Lower lobe of right lung (tissue), 2 donors: Measurements from ENCODE around the gene PIGU. TPM values are rescaled to one million over a fixed set of nuclear protein-coding genes. Genes with fewer than 3 reads are reported as not detected.

Source experiments
- ATAC-seq, 2 donors: fragments of 200-7000 bp; cut with Tn5 transposase; one replicate each; pipeline ENCODE4 v1.9.1; 2020 to 2022; ENCODE audit warnings: mild to moderate bottlenecking in 2 of 2, moderate library complexity in 2 of 2
- DNase-seq: peaks from one replicate; pipeline ENCODE4 v3.0.0-alpha.2; 2020
- H3K27ac ChIP-seq: fragments of 200-600 bp; one replicate; pipeline ENCODE4 v1.8.0; 2022
- H3K27me3 ChIP-seq: fragments of 200-600 bp; one replicate; pipeline ENCODE4 v1.8.0; 2022; ENCODE audit warnings: low read depth
- H3K36me3 ChIP-seq: fragments of 200-600 bp; one replicate; pipeline ENCODE4 v1.8.0; 2022; ENCODE audit warnings: mild to moderate bottlenecking
- H3K4me1 ChIP-seq: fragments of 200-600 bp; one replicate; pipeline ENCODE4 v1.8.0; 2022
- H3K4me3 ChIP-seq: fragments of 200-600 bp; one replicate; pipeline ENCODE4 v1.8.0; 2022; ENCODE audit warnings: mild to moderate bottlenecking
- H3K9me3 ChIP-seq: fragments of 200-600 bp; one replicate; pipeline ENCODE4 v1.8.0; 2022
- intact Hi-C: fragments of 100-400 bp; cut with DNase I; formaldehyde crosslinking; loops from one replicate; pipeline ENCODE4 v1.11.0; 2022
- total RNA-seq: library from RNA; stranded (reverse); fragmentation: NEBNext Ultra II Directional; extraction: Animal tissue kit (Norgen Biotek cat#: 25700); gene quantifications from one replicate; pipeline ENCODE4 v1.2.1, GENCODE V29; 2021
- TF ChIP-seq, protein P1 (sequence below): fragments of 200-600 bp; IDR thresholded peaks from one replicate; pipeline ENCODE4 v1.8.0; 2022; ENCODE audit warnings: antibody characterized with exemption, mild to moderate bottlenecking
- donor health status: DM: no; HTN: yes; CAD: no; lungs with severe emphysema.

PIGU gene
- total RNA-seq, 1 donor from 2014 or later, result 13.8 TPM

DNA sequence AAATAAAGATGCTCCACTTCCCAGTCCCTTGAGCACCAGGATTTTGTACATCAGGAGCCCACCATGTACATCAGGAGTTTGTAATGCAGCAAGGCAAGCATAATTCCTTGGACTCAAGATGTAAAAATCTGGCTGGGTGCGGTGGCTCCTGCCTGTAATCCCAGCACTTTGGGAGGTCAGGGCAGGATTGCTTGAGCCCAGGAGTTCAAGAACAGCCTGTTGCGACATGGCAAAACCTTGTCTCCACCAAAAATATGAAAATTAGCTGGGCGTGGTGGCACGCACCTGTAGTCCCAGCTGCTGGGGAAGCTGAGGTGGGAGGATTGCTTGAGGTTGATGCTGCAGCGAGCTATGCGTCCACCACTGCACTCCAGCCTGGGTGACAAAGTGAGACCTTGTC is 134.5 kb downstream of the PIGU start:
- Histone ChIP-seq H3K36me3 (peaks cover 48% of the 10 kb centered on the region), H3K4me1 (no peaks in the 10 kb centered on the region), H3K4me3 (no peak overlapping the region), H3K9me3 (no peaks in the 10 kb centered on the region), H3K27ac (no peak overlapping the region), H3K27me3 (no peaks in the 10 kb centered on the region)
- intact Hi-C loops, result no loop called here
- TF ChIP-seq, protein P1, sequence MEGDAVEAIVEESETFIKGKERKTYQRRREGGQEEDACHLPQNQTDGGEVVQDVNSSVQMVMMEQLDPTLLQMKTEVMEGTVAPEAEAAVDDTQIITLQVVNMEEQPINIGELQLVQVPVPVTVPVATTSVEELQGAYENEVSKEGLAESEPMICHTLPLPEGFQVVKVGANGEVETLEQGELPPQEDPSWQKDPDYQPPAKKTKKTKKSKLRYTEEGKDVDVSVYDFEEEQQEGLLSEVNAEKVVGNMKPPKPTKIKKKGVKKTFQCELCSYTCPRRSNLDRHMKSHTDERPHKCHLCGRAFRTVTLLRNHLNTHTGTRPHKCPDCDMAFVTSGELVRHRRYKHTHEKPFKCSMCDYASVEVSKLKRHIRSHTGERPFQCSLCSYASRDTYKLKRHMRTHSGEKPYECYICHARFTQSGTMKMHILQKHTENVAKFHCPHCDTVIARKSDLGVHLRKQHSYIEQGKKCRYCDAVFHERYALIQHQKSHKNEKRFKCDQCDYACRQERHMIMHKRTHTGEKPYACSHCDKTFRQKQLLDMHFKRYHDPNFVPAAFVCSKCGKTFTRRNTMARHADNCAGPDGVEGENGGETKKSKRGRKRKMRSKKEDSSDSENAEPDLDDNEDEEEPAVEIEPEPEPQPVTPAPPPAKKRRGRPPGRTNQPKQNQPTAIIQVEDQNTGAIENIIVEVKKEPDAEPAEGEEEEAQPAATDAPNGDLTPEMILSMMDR, result no peak
- no peak for ATAC-seq
- DNase-seq, result no peak

DNA sequence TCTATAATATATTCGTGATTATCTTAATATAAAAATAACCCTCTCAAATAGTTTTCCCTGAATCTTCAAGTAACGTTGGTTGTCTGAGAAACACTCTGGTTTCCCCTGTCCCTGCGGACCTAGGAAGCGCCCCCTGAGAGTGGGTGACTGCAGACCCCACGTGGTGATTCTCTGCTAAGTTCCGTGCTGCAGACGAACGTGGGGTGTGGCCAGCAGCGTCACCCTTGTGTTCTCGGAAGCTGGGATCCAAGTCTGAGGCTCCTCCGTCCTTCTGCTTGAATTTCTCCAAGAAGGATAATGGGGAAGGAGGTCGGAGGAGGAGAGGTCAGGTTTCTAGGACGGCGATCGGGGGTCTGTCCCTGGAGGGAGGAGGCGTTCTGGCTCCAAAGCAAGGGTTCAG is 135.0 kb downstream of the PIGU start:
- Histone ChIP-seq H3K36me3 (peaks cover 54% of the 10 kb centered on the region), H3K9me3 (no peaks in the 10 kb centered on the region), H3K4me1 (no peaks in the 10 kb centered on the region), H3K27me3 (no peaks in the 10 kb centered on the region), H3K4me3 (no peak overlapping the region), H3K27ac (no peak overlapping the region)
- intact Hi-C loops, result no loop called here
- ATAC-seq (no peak), DNase-seq (no peak)
- TF ChIP-seq, protein P1, result no peak

DNA sequence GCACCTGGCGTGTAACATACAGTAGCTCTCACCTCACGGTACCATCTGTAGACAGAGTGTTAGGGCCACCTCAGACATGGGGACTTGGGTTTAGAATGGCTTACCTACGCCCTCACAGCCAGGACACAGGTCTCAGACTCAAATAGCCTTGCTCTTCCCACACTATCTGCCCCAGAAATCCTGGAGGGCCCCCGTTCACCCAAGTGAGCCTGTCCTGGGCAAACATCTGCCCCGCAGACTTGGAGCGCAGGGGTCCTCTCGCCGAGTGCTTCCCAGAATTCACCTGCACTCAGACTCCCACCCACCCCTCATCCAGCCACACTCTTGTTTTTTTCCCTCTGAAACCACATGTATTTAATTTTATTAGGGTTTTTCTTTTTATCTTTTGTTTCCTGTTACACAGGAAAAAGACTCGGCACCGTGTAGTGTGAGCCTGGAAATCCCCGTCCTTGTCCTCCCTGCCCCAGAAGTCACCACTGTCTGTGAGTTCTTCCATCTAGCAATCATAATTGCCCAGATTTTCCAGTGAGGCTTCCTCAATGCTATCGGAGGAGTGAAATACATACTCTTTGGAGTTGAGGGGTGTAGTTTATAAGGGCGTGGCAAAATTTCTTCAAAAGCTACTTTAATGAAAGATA is 135.5 kb downstream of the PIGU start:
- H3K9me3 ChIP-seq, result no peaks in the 10 kb centered on the region
- intact Hi-C loops, result no loop called here
- H3K36me3 ChIP-seq, result peaks cover 59% of the 10 kb centered on the region
- H3K4me3 ChIP-seq, result no peak overlapping the region
- H3K4me1 ChIP-seq, result no peaks in the 10 kb centered on the region
- no peaks in the 10 kb centered on the region for H3K27me3 ChIP-seq
- H3K27ac ChIP-seq, result no peak overlapping the region
- TF ChIP-seq, protein P1, result no peak
- ATAC-seq (no peak), DNase-seq (no peak)

DNA sequence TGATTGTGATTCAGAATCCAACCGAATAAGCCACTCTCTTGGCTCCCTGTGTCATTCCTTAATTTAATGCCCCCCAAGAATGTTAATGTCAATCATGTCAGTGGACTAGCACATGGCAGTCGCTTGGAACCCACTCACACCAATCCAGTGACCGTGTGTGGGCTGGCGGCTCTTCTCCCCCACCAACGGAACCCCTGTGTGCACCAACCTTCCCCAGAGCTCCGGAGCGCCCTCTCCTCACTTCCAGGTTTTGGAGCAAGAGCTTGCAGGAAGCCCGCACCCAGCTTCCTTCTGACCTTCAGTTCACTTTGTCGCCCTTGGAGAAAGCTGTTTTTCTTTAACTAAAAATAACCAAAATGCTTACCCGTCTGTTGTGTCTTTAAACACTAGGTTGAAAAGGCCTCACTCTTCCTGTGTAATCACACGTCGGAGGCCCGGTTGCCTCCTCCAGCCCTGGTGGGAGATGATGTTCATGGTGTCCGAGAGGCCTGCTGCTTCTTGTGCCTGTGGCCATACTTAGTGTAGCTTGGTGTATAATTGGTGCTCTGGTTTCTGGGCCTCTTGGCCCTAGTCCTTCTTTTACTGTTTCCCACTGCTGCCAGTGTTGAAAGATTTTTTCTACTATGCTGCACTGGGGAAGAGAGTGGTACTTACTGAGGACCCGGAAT is 136.2 kb downstream of the PIGU start:
- Histone ChIP-seq H3K4me1 (no peaks in the 10 kb centered on the region), H3K9me3 (no peaks in the 10 kb centered on the region), H3K27ac (no peak overlapping the region), H3K36me3 (peaks cover 66% of the 10 kb centered on the region), H3K27me3 (no peaks in the 10 kb centered on the region), H3K4me3 (no peak overlapping the region)
- intact Hi-C loops, result no loop called here
- DNase-seq (no peak), ATAC-seq (no peak)
- TF ChIP-seq, protein P1, result no peak

DNA sequence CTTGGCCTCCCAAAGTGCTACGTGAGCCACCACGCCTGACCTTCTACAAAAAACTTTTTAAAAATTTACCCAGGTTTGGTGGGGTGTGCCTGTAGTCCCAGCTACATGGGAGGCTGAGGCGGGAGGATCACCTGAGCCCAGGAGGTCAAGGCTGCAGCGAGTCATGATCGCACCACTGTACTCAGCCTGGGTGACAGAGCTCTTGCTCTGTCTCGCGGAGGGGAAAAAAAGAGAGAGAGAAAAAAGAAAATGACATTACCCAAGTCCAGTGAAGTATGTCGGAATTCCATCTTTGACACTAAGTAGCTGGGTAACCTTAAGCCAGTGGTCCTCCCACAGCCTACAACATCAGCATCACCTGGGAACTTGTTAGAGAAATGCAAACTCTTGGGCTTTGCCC is 137.1 kb downstream of the PIGU start:
- Histone ChIP-seq H3K27me3 (no peaks in the 10 kb centered on the region), H3K36me3 (peaks cover 75% of the 10 kb centered on the region), H3K27ac (no peak overlapping the region), H3K4me3 (no peak overlapping the region), H3K9me3 (no peaks in the 10 kb centered on the region), H3K4me1 (no peaks in the 10 kb centered on the region)
- DNase-seq, result no peak
- ATAC-seq, result no peak
- intact Hi-C loops, result no loop called here
- TF ChIP-seq, protein P1, result no peak
